ENCODE data around the gene ZMYND15.
A peak's percentile ranks its signal among the peaks of the same experiment; 100 is the strongest.

- TF ChIP-seq CTCF (optimal IDR thresholded peaks at IDR 0.05 in 1 of 3, IDR thresholded peaks at IDR 0.05 in 1 of 3, conservative IDR thresholded peaks at IDR 0.05 in 1 of 3; ENCODE audit: extremely low read depth in 1 of 3, insufficient read depth in 2 of 3, low read length in 3 of 3) (no peak), EZH2 (IDR thresholded peaks at IDR 0.05; ENCODE audit: low read length) (peak; percentile 35)
Measured at GRCh38 chr17:4786106-4786511, 46.5 kb downstream of the ZMYND15 start, which contains the start of gene VMO1.

Data from keratinocyte (primary cell).